Measurements from ENCODE around the gene RABEPK. TPM values are rescaled to one million over a fixed set of nuclear protein-coding genes. Genes with fewer than 3 reads are reported as not detected.
"Not testable (repeated sequence)": the region's sequence is repeated elsewhere in the genome, so short reads cannot be mapped to it uniquely, and the experiment has no call there.

RABEPK gene
- total RNA-seq, 4 donors from 2014 or later: 10.9 to 16.5 (median 13.4) TPM

- peak overlapping the region; percentile 24 to 82 (median 72) for H3K27ac ChIP-seq
- no peak for TF ChIP-seq CTCF (IDR thresholded peaks at IDR 0.05)
- TF ChIP-seq POLR2A (IDR thresholded peaks at IDR 0.05): no peak
- TF ChIP-seq POLR2AphosphoS5 (IDR thresholded peaks at IDR 0.05): no peak
- no peak for TF ChIP-seq EP300 (IDR thresholded peaks at IDR 0.05)
Observed at GRCh38 chr9:125160750-125161149, 39.6 kb upstream of the RABEPK start.

GRCh38 chr9:125161284-125161918, 38.9 kb upstream of the RABEPK start:
- H3K4me3 ChIP-seq: no peak overlapping the region
- peak overlapping the region; percentile 24 to 82 (median 72) for H3K27ac ChIP-seq
- TF ChIP-seq POLR2AphosphoS5 (IDR thresholded peaks at IDR 0.05): no peak
- TF ChIP-seq CTCF (IDR thresholded peaks at IDR 0.05): no peak
- TF ChIP-seq POLR2A (IDR thresholded peaks at IDR 0.05): no peak
- TF ChIP-seq EP300 (IDR thresholded peaks at IDR 0.05): no peak

More at GRCh38 chr9:125160750-125161149, 39.6 kb upstream of the RABEPK start:
- no peak overlapping the region for H3K4me3 ChIP-seq
- H3K9me3 ChIP-seq: no peaks in the 10 kb centered on the region
- no peaks in the 10 kb centered on the region for H3K27me3 ChIP-seq
- peaks cover 0 to 27% of the 10 kb centered on the region in 2 donors for H3K36me3 ChIP-seq
- H3K4me1 ChIP-seq: peaks cover 0 to 54% (median 4%) of the 10 kb centered on the region in 3 donors
- ATAC-seq: no peak

GRCh38 chr9:125162891-125163290, 37.5 kb upstream of the RABEPK start:
- 67 to 90% methylated on average over 1 to 5 of the region's 6 CpGs for WGBS, 2 donors (ENCODE audit: low coverage in 1 of 2)

More at GRCh38 chr9:125161284-125161918, 38.9 kb upstream of the RABEPK start:
- Histone ChIP-seq H3K27me3 (no peaks in the 10 kb centered on the region), H3K9me3 (no peaks in the 10 kb centered on the region), H3K36me3 (peaks cover 0 to 21% of the 10 kb centered on the region in 2 donors), H3K4me1 (peaks cover 0 to 60% (median 7%) of the 10 kb centered on the region in 3 donors)
- WGBS, 2 donors (ENCODE audit: low coverage in 1 of 2): 50 to 51% methylated on average over 1 to 3 of the region's 3 CpGs
- ATAC-seq: peak; percentile 79

DNA sequence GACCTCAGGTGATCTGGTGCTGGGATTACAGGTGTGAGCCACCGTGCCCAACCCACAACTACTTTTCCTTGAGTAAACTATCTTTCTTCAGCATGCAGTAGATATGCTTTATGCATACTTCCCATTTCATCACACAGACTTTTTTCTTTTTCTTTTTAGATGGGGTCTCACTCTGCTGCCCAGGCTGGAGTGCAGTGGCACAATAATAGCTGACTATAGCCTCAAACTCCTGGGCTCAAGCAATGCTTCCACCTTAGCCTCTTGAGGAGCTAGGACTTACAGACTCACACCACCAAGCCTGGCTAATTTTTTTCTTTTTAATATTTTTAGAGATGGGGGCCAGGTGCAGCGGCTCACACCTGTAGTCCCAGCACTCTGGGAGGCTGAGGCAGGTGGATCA, 33.6 kb upstream of the RABEPK start:
- 100% methylated on average over 1 of the region's 2 CpGs for WGBS, 2 donors (ENCODE audit: low coverage in 1 of 2)
- Histone ChIP-seq H3K4me1 (peaks cover 0 to 40% (median 3%) of the 10 kb centered on the region in 3 donors), H3K27me3 (no peaks in the 10 kb centered on the region), H3K27ac (peak overlapping the region in 2 of 4 donors; percentile 38 to 62), H3K4me3 (no peak overlapping the region), H3K9me3 (no peaks in the 10 kb centered on the region), H3K36me3 (peaks cover 0 to 31% of the 10 kb centered on the region in 2 donors)
- TF ChIP-seq POLR2AphosphoS5 (IDR thresholded peaks at IDR 0.05) (no peak), CTCF (IDR thresholded peaks at IDR 0.05) (no peak), EP300 (IDR thresholded peaks at IDR 0.05) (no peak)
- ATAC-seq: no peak

More at GRCh38 chr9:125162891-125163290, 37.5 kb upstream of the RABEPK start:
- not testable (repeated sequence) for H3K9me3 ChIP-seq, H3K4me3 ChIP-seq, H3K27me3 ChIP-seq, H3K36me3 ChIP-seq, ATAC-seq
- peaks cover 0 to 67% (median 7%) of the 10 kb centered on the region in 3 donors for H3K4me1 ChIP-seq
- H3K27ac ChIP-seq: peak overlapping the region in 1 of 4 donors; percentile 77

GRCh38 chr9:125169895-125170294, 30.4 kb upstream of the RABEPK start:
- H3K4me1 ChIP-seq: peaks cover 3 to 56% (median 15%) of the 10 kb centered on the region in 3 donors
- TF ChIP-seq CTCF (IDR thresholded peaks at IDR 0.05) (no peak), POLR2A (IDR thresholded peaks at IDR 0.05) (no peak), POLR2AphosphoS5 (IDR thresholded peaks at IDR 0.05) (no peak), EP300 (IDR thresholded peaks at IDR 0.05) (no peak)
- peaks cover 0 to 33% of the 10 kb centered on the region in 2 donors for H3K36me3 ChIP-seq
- no peak overlapping the region for H3K4me3 ChIP-seq
- H3K9me3 ChIP-seq: no peaks in the 10 kb centered on the region
- no peaks in the 10 kb centered on the region for H3K27me3 ChIP-seq
- no peak for ATAC-seq
- H3K27ac ChIP-seq: peak overlapping the region in 1 of 4 donors; percentile 1

All from gastroesophageal sphincter (tissue), 4 donors.